ENCODE measurements around the gene RPRD1B.

Gene RPRD1B

DNA sequence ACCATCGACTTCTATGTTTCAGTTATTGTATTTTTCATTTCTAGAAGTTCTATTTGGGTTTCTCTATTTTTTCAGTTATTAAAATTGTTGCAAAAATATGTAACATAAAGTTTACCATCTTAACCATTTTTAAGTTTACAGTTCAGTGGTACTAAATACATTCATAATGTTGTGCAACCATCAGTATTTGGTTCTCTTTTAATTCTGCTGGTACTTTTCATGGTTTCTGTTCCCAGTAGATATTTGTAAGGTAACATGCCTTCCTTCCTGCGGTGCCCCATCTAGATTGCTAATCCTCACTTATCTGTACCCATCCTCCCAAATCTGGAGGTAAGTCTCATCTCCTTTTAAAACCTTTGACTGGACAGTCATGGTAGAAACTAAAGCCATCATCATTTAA is 83.7 kb downstream of the RPRD1B start:
- no peak for DNase-seq (ENCODE audit: low read depth in 2 of 3, low spot score in 1 of 3)

DNA sequence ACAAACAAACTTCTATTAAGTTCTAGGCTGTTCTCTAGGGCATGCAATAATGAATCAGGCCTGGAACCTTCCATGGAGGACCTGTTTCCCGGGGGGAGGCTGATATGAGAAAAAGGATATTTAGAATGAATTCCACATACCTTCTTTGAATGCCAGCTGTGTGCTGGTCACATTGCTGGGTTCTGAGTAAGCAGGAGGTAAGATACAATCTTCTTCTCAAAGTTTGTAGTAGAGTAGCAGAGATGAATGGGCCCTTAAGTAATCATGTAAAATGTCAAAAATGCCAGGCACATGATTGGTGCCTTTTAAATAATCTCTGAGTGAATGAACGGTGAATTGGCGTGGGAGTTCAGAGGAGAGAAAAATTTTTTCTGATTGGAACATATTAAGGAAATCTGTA is 84.1 kb downstream of the RPRD1B start:
- no peak for DNase-seq (ENCODE audit: low read depth in 2 of 3, low spot score in 1 of 3)

DNA sequence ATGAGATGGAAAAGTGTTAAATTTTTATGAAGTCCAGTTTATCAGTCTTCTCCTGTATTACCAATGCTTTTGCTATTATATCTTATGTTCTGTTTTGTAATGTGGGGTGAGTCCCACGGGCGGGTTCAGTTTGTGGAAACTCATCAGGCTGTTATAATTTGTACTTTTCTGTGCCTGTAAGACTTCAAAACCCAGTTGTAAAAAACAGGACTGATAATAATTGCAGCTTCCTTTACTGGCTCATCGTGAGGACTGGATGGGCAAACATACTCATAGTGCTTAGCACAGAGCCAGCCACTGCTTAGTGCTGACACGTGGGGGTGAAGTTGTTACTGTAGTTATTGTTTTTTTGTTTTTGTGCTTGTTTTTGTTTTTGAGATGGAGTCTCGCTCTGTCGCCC is 85.9 kb downstream of the RPRD1B start:
- DNase-seq (ENCODE audit: low read depth in 2 of 3, low spot score in 1 of 3), result no peak

DNA sequence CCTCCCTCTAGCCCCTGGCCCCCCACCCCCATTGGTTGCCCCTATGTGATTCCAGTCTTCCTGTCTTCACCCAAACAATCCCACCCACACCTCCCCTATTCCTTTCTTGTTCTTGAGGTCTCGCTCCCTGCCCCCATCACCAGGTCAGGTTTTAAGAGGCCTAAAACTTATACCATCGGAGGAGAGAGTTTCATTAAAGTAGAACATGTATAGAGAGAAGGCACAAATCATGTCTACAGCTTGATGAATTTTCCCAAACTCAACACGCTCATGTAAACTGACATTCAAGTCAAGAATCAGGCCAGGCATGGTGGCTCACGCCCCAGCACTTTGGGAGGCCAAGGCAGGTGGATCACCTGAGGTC is 87.1 kb downstream of the RPRD1B start:
- DNase-seq (ENCODE audit: low read depth in 2 of 3, low spot score in 1 of 3), result no peak

DNA sequence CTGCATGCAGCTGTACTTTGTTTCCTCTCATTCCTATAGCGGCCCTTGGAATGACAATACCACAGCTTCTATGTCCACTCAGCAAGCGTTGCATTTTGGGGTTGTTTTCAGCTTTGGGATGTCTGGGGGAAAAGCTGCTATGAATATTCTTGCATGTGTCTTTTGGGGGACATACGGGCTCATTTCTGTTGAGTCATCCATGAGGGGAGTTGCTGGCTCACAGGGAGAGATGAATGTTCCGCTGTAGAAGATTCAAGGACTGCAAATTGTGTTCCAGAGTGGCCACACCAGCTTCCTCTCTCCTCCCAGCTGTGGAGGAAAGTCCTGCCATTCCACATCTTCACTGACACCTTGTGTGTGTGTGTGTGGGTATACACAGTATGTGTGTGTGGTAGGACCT is 88.2 kb downstream of the RPRD1B start:
- DNase-seq (ENCODE audit: low read depth in 2 of 3, low spot score in 1 of 3), result no peak

DNA sequence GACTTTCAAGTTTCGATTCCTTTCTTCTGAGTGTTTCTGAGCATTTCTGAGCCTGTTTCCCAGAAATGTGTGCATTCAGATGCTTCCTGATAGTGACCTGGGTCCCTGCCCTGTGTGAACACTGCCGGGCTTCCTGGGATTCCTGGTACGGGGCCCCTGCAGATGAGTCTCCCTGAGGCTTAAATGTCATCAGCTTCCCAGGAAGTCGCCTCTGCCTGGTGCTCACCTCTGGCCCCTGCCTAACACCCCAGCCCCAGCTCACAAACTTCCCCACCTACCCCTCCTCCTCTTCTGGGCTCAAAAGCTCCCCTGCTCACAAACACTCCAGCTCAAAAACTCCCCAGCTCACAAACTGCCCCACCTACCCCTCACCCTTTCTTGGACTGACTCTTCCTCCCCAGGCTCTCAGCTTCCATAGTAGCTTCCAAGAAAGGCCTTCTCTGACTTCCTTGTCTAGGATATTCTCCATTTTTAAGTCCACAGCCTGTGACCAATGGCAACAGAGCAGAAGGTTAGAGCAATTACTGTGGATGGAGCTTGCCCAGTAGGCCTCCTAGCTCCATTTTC is 89.6 kb downstream of the RPRD1B start:
- DNase-seq (ENCODE audit: low read depth in 2 of 3, low spot score in 1 of 3), result no peak

DNA sequence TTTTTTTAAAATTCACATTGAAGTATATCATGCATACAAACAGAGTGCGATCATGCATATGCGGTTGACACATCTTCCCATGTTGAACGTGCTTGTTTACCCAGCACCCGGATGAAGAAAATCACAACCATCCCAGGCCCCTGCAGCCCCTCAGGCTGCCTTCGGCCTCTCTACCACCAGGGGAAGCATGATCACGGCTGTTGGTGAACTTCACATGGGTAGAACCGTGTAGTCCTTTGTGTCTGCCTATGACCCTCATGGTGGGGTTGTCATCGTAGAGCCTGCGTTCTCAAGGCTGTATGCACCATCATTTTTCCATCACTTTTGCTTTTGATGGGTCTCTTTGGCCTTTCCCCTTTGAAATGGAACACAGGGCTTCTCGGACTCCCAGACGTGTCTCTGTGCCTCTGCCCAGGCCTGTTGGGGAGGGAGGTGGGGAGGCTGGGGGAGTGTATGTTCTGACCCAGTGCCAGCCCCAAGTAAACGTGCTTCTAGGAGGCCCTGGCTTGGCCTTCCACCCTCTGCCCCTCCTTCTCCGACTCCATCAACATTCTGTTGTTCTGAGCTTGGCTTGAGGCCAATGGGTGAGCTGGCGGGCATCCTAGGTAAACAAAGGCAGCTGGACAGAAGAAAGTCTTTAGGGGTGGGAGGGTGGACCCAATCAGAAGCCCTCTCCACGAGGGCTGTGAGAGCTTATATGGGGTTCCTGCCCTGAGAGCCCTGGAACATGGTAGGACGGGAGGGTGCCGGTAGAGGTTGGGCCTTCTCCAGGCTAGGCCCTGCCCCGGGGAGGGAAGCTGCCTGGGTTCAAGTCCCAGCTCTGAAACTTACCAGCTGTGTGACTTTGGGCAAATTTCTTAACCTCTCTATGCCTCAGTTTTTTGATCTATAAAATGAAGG is 91.9 kb downstream of the RPRD1B start:
- DNase-seq (ENCODE audit: low read depth in 2 of 3, low spot score in 1 of 3), result no peak

DNA sequence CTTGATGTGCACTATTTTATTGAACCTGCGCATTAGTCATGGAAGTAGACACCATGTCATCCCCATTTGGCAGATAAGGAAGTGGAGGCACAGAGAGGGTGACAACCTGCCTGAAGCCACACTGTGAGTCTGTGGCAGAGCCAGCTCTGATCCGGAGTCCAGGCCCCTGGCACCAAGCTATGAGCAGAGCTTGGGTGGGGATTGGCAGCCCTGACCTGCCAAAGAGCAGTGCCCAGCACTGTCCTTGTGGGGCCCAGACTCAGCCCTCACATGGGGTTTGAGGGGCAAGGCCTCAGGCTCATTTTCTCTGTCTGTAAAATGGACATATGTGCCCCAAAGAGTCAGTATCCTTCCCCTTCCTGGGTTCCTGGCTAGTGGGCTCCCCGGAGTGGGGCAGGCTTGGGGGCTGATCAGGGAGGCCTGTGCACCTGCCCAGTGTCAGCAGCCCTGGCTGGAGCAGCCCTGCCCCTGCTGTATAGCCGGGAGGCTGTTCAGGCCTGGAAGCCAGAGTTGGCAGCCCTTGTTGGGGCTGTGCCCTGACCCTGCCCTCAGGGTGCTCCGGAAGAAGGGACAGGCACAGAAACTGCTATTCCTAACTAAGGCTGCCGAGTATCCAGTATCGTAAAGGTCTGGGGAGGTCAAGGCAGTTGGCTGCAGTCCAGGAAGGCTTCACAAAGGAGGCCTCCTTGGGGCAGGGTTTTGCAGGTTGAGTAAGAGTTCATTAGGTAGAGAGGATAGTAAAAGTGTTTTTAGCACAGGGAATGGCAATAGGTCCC is 92.8 kb downstream of the RPRD1B start:
- DNase-seq (ENCODE audit: low read depth in 2 of 3, low spot score in 1 of 3), result no peak

DNA sequence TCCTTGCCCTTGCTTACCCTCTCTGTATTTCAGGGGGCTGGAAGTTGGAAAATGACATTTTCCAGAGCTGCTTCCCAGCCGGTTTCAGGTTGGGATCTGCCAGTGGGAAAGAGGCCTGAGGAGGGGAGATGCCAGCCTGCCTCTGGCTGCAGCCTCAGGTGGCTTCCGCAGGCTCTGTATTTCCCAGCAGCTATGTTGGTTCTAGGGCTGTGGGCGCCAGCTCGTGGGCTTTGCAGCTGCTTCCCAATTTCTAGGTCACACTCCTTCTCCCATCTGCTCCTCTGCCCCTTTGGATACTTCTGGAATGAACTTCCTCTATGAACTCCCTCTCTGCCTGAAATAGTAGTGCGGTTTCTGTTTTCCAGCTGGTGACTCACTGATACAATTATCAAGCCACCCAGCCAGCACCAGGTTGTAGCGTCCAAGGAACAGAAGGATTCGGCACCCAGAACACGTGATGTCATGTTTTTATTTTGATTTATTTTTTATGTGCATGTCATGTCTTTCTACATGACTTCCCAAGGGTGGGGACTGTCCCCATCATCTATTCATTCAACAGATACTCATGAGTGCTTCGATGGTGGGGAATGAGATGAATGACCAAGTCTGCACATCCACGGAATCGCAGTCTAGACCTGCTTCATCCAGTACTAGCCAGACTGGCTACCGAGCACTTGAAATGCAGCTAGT is 93.5 kb downstream of the RPRD1B start:
- DNase-seq (ENCODE audit: low read depth in 2 of 3, low spot score in 1 of 3), result no peak

DNA sequence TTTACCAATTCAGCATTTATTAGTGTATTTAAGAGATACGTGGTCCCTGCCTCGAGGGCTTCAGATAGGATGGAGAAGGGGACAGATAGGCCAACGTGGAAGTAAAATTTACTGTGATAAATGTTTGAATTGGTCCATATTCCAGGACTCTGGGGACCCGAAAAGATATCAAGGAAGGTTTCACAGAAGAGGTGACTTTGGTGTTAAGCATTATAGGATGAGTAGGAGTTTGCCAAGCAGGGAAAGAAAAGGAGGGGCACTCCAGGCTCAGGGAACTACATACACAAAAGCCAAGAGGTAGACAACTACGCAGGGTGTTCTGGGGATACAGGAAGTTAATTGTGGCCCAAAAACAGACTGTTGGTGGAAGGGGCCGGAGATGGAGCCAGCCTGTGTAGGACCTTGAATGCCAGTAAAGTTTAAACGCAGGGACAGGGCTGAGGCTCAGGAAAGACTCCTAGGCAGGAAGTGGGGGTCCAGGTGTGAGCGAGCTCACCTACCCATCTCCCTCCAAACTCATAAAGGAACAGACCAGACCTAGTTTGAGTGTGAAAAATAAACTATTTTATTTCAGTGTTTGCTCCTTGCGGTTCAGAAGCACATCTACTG is 94.5 kb downstream of the RPRD1B start:
- DNase-seq (ENCODE audit: low read depth in 2 of 3, low spot score in 1 of 3), result no peak

DNA sequence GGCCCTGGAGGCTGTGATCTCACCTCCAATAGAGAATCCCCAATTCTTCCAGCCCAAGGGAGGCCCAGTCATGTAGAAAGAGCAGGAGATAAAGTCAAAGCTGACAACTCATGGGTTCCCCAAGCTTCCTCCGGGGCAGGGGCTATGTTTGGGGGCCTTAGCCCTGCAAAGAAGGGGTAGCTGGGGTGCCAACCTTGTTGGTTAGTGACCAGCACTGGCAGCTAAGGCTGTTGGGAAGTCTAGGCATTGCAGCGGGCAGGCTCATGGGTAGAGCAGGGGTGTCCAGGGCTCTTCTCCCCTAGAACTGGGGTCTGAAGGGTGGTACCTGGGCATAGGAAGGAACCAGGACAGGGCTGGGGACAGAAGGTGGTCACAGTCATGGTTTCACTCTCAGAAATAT is 95.1 kb downstream of the RPRD1B start:
- no peak for DNase-seq (ENCODE audit: low read depth in 2 of 3, low spot score in 1 of 3)

DNA sequence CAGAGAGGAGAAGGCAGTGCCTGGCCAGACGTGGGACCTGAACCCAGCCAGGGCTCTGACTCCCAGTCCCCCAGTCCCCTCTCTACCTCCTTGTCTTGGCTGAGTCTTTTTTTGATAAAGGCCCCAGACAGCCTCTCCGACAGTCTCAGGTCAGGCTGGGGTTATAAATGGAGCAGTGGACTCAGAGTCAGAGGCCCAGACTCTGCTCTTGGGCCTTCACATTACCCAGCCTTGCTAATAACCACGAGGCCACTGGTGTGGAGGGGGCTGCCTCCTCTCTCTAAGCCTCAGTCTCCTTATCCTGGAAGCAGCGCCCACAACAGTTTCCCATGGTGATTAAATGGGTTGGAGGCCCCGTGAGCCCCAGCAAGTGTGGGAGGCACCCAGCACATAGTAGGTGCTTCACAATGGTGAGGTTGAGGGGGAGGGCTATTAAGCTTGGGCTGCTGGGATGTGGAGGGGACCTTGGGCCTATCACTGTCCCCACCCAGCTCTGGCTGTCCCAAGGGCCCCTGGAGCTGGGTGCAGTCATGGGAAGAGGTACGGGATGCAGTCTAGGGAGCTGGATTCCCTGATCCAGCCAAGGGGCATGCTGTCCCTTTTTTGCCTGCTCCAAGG is 95.8 kb downstream of the RPRD1B start:
- DNase-seq (ENCODE audit: low read depth in 2 of 3, low spot score in 1 of 3), result no peak

DNA sequence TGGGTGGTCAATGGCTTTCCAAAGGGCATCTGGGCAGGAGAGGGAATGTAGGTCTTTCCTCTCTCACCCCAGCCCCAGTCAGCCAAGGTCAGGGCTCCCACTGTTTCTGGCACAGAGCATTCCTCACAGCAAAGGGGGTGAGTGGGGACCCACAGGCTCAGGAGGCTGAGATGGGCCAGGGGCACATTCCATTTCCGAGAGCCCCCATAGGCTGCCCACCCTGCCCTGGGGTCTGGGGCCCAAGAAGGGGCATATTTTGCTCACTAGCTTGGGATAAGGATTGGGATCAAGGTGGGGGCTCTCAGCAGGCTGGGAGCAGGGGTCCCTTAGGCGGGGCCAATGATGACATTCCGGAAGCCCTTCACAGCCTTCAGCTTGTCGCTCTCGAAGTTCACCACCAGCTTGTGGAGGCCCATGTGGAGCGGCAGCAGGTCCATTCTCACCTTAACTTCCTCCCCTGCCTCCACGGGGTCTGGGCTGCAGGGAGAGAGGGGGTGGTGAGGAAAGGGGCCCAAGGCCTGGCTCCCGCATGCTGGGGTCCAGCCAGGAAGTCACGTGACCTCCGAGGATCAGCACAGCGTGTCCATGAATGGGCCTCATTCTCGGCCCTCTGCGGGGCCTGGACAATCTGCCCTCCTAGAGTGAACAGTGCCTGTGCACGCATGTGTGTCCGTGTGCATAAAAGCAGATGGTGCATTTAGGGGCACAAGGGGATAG is 96.5 kb downstream of the RPRD1B start:
- no peak for DNase-seq (ENCODE audit: low read depth in 2 of 3, low spot score in 1 of 3)

DNA sequence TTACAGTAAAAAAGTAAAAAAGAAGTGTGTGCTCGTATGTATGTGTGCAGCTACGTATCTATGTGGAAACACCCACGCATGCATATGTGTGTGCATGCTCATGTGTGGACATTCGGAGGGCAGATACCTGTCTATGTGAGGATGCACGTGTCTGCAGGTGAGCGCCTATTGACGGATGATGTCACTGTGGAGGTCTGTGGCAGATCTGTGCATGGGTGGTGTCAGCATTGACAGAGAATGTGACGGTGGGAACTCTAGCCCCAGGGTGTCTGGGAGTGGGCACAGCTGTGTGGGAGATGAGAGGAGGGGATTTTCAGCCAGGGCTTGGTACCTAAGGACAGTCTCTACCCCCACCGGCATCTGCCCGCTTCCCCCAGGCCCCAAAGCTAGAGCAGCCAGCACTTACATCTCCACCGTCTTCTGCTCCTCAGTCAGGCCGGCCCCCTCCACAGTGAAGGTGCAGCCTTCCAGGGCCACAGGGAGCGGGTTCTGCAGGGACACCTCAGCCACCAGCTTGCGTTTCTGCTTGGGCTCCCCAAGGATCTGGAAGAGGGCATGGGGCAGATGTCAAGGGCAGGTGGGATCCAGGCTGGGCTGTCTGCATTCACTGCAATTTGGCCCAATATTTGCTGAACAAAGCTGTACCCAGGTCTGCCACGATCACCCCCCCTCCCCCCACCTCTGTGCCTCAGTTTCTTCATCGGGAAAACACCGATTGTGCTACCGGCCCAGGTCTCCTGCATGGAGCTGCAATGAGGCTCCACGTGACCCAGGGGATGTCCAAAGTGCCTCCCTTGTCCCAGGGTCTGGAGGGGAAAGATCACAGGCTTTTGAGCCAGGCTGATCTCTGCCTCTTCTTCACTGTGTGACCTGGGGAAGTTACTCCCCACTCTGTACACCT is 97.4 kb downstream of the RPRD1B start:
- no peak for DNase-seq (ENCODE audit: low read depth in 2 of 3, low spot score in 1 of 3)

DNA sequence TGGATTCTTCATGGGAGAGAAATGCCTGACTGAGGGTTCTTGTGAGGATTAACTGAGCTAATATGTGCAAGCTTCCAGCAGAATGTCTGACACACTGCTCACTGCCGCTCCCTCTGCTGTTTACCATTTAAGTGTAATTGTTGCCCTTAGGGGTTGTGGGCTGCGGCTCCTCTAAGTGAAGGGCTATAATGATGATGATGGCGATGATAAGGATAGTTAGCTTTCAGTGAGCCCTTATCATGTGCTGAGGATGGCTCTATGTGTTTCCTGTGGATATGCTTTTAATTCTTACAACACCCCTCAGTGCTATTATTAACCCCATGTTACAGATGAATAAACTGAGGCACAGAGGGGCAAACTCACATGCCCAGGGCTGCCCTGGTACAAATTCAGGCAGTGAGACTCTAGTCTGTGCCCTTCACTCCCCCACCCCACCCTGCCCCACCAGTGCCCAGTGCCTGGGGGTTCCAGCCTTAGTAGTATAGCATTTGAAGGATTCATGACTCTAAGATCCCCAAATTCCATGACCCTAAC is 98.1 kb downstream of the RPRD1B start:
- no peak for DNase-seq (ENCODE audit: low read depth in 2 of 3, low spot score in 1 of 3)

DNA sequence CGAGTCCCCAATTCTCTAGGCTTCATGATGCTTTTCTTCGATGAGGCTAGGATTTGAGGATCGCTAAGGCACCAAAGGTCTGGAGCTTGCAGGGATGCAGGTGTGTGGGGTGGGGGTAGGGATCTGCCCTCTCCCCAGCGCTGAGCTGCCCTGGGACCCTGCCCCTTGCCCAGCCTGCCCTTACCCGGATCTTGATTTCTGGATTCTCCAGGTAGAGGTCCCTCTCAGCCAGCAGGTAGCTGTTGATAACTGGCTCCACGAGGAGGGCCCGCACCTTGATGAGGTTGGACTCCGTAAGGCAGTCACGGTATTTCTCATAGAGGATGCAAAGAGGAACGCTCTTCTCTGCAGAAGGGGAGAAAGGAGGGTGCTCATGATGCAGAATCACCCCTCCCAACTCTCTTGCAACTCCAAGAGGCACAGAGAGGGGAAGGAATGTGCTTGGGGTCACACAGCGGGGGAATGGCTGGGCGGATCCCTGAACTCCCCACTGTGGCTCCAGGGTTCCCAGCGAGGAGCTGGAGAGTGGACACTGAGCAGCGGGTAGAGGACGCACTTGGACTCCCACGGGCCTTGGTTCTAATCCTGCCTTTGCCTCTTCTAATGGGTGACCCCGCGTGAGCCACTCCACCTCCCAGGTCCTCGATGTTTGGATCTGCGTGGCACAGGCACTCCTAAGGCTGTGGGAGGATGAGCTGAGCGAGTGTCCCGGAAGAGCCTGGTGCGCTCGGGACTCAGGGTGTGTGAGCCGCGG is 98.8 kb downstream of the RPRD1B start:
- no peak for DNase-seq (ENCODE audit: low read depth in 2 of 3, low spot score in 1 of 3)

DNA sequence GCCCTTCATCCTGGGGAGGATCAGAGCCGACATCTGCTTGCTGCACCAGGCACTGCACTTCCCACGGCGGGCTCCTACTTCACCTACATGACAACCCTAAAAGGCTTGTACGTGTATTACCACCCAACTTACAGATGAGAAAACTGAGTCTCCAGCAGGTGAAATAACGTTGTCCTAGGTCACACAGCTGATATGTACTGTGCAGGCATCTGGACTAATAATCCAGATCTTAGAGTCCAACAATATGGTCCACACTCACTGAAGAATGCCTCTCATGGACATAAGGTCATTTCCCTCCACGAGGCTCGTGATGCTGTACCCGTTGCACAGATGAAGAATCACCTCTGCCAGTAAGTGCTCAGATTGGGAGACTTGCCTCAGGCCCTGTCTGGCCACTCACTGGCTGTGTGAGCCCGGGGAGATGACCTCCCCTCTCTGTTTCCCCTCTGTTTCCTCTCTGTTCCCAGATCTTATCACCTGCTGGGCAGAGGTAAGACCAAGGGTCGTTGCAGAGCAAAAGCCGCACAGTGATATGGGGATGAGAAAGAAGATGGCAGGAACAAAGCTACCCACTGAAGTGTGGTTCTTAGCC is 99.5 kb downstream of the RPRD1B start:
- no peak for DNase-seq (ENCODE audit: low read depth in 2 of 3, low spot score in 1 of 3)
